ENCODE data around the gene ATG16L1.

Gene ATG16L1

GRCh38 chr2:233235977-233236376, 15.5 kb upstream of the ATG16L1 start:
- TF ChIP-seq, protein P1, sequence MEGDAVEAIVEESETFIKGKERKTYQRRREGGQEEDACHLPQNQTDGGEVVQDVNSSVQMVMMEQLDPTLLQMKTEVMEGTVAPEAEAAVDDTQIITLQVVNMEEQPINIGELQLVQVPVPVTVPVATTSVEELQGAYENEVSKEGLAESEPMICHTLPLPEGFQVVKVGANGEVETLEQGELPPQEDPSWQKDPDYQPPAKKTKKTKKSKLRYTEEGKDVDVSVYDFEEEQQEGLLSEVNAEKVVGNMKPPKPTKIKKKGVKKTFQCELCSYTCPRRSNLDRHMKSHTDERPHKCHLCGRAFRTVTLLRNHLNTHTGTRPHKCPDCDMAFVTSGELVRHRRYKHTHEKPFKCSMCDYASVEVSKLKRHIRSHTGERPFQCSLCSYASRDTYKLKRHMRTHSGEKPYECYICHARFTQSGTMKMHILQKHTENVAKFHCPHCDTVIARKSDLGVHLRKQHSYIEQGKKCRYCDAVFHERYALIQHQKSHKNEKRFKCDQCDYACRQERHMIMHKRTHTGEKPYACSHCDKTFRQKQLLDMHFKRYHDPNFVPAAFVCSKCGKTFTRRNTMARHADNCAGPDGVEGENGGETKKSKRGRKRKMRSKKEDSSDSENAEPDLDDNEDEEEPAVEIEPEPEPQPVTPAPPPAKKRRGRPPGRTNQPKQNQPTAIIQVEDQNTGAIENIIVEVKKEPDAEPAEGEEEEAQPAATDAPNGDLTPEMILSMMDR (IDR thresholded peaks at IDR 0.05; ENCODE audit: extremely low read depth, insufficient read depth, missing control alignments): no peak
- no peak for DNase-seq (ENCODE audit: low spot score)
- in situ Hi-C loops (cut with MboI; ENCODE audit: low pct_unique_long_range_greater_than_20kb, low sequenced_read_pairs, unreplicated experiment): no loop called here

DNA sequence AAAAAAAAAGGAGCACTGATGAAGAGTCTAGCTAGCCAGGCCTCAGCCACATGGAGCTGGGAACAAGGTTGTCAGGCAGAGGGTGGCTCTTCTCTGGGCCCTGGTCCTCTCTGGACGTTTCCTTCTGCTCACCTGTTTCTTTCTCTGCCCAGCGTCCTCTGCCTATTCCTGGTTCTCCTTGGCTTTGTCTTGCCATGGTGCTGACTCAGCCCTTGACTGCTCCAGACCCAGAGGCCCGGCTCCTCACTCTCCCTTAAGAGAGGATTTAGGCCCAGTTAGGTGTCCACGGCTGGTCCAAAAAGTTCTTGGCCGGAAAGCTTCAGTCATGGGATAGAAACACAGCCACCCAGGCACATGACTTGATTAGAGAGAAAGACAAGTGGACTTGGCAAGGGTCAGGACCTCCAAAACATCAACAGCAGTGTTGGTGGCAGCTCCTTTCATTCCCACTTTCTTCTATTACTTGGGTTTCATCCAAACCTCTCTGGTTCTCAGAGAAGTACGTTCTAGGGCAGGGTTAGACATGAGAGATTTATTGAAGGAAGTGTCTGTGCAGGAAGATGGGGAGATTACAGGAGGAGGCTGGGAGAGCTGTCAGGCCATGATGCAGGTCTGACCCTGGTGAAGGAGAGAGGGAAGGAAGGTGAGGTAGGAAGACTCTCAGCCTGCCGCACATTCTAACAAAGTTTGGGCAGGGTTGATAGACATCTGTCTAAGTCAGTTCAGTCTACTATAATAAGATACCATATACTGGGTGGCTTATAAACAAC, 14.5 kb upstream of the ATG16L1 start:
- in situ Hi-C loops (cut with MboI; ENCODE audit: low pct_unique_long_range_greater_than_20kb, low sequenced_read_pairs, unreplicated experiment): no loop called here
- TF ChIP-seq, protein P1 (IDR thresholded peaks at IDR 0.05; ENCODE audit: extremely low read depth, insufficient read depth, missing control alignments): no peak
- no peak for DNase-seq (ENCODE audit: low spot score)

DNA sequence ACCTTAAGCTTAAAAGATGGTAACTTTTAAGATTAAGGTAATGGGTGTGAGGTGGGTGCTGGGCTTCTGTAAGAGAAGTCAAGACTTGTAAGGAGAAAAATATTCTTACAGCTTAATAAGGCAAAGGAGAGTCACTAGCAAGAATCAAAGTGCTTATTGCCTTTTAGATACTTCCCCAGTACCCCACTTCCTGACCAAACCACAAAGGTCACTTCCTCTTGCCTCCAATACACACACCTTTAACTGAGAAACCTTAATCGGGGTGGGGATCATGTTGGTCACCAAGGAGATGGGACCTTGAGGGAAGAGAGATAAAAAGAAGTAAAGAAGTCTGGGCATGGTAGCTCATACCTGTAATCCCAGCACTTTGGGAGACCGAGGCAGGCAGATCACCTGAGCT, 10.6 kb upstream of the ATG16L1 start:
- TF ChIP-seq, protein P1 (IDR thresholded peaks at IDR 0.05; ENCODE audit: extremely low read depth, insufficient read depth, missing control alignments): no peak
- DNase-seq (ENCODE audit: low spot score): no peak
- in situ Hi-C loops (cut with MboI; ENCODE audit: low pct_unique_long_range_greater_than_20kb, low sequenced_read_pairs, unreplicated experiment): no loop called here

- DNase-seq (ENCODE audit: low spot score): no peak
- in situ Hi-C loops (cut with MboI; ENCODE audit: low pct_unique_long_range_greater_than_20kb, low sequenced_read_pairs, unreplicated experiment): no loop called here
- TF ChIP-seq, protein P1 (IDR thresholded peaks at IDR 0.05; ENCODE audit: extremely low read depth, insufficient read depth, missing control alignments): no peak
Observed at GRCh38 chr2:233241803-233242202, 9.7 kb upstream of the ATG16L1 start.

GRCh38 chr2:233242231-233242927, 9.1 kb upstream of the ATG16L1 start:
- TF ChIP-seq, protein P1 (IDR thresholded peaks at IDR 0.05; ENCODE audit: extremely low read depth, insufficient read depth, missing control alignments): no peak
- DNase-seq (ENCODE audit: low spot score): no peak
- in situ Hi-C loops (cut with MboI; ENCODE audit: low pct_unique_long_range_greater_than_20kb, low sequenced_read_pairs, unreplicated experiment): no loop called here

GRCh38 chr2:233243348-233243747, 8.1 kb upstream of the ATG16L1 start:
- in situ Hi-C loops (cut with MboI; ENCODE audit: low pct_unique_long_range_greater_than_20kb, low sequenced_read_pairs, unreplicated experiment): no loop called here
- TF ChIP-seq, protein P1 (IDR thresholded peaks at IDR 0.05; ENCODE audit: extremely low read depth, insufficient read depth, missing control alignments): no peak
- no peak for DNase-seq (ENCODE audit: low spot score)

All from GM13977 (cell line).